Epithelial cell of esophagus (primary cell): ENCODE results near the gene ZNF490.
A peak's percentile ranks its signal among the peaks of the same experiment; 100 is the strongest.
"Not testable (repeated sequence)": the region's sequence is repeated elsewhere in the genome, so short reads cannot be mapped to it uniquely, and the experiment has no call there.

Experiments
- DNase-seq: peaks from one replicate; pipeline ENCODE4 v3.0.0; 2010; ENCODE audit warnings: low read depth
- H3K4me3 ChIP-seq: 2 replicates; pipeline ENCODE4 v1.5.1; 2011; ENCODE audit warnings: mild to moderate bottlenecking, low read length, control low read depth
- CTCF ChIP-seq: IDR thresholded peaks from 2 replicates; pipeline ENCODE4 v1.5.1; 2011; ENCODE audit warnings: low read depth, mild to moderate bottlenecking, low read length, control low read depth, inconsistent platforms; ENCODE audit not compliant: insufficient read depth; ENCODE audit errors: missing control alignments

The ZNF490 gene

GRCh38 chr19:12623361-12624031 lies 12.9 kb upstream of the ZNF490 start:
- TF ChIP-seq CTCF: no peak
- DNase-seq: no peak
- no peak overlapping the region for H3K4me3 ChIP-seq

- not testable (repeated sequence) for H3K4me3 ChIP-seq, DNase-seq
Measured at GRCh38 chr19:12621253-12622024, 10.8 kb upstream of the ZNF490 start.

- H3K4me3 ChIP-seq: no peak overlapping the region
- no peak for TF ChIP-seq CTCF
- DNase-seq: no peak
Measured at GRCh38 chr19:12617646-12618045, 7.0 kb upstream of the ZNF490 start.

- TF ChIP-seq CTCF: no peak
- peak; percentile 86 for DNase-seq
- H3K4me3 ChIP-seq: peak overlapping the region; percentile 91
Measured at GRCh38 chr19:12611361-12611699, 717 bp upstream of the ZNF490 start.

- no peak for DNase-seq
- no peak for TF ChIP-seq CTCF
- no peak overlapping the region for H3K4me3 ChIP-seq
Measured at GRCh38 chr19:12607631-12608030, 3.0 kb downstream of the ZNF490 start.

- TF ChIP-seq CTCF: no peak
- DNase-seq: peak; percentile 59
- no peak overlapping the region for H3K4me3 ChIP-seq
Measured at GRCh38 chr19:12606796-12607195, 3.8 kb downstream of the ZNF490 start.

GRCh38 chr19:12603714-12604113 lies 6.9 kb downstream of the ZNF490 start:
- no peak for DNase-seq
- no peak for TF ChIP-seq CTCF

More at GRCh38 chr19:12603714-12604113, 6.9 kb downstream of the ZNF490 start:
- no peak overlapping the region for H3K4me3 ChIP-seq
